ENCODE results near the gene TMEM94.
"Not testable (repeated sequence)": the region's sequence is repeated elsewhere in the genome, so short reads cannot be mapped to it uniquely, and the experiment has no call there.

TMEM94 gene

DNA sequence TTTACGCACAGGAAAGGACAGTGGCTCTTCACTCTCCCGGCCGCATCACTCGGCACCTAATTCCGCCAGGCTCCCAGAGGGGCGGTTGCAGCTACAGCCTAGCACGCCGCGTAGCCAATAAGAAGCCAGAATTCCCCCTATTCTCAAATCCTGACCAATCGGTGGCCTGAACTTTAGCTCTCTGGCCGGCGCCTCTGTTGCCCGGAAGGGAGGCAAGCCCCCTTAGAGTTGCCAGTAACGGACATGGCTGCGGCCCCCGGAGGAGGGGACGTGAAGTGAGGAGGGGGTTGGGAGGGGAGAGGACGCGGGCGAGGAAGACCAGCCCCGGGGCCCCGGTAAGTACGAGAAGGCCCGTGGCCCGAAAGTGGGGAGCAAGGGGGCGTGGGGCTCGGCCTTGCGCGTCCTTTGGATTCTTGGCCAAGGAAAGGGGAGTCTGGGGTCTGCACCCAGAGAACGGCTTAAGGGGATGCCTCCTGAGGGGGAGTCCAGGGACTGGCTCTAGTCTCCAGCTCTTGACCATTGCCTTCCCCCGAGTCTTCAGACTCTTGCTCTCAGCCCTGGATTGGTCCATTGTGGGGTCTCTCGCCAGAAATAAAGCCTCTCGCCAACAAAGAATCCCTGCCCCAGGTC lies at the start of gene TMEM94:
TSS of gene TMEM94 (plus strand) at position 219 of the 630 bp plus-strand sequence. CDS start 15,271 bp downstream, outside the sequence.
- peak; percentile 98 for DNase-seq

DNA sequence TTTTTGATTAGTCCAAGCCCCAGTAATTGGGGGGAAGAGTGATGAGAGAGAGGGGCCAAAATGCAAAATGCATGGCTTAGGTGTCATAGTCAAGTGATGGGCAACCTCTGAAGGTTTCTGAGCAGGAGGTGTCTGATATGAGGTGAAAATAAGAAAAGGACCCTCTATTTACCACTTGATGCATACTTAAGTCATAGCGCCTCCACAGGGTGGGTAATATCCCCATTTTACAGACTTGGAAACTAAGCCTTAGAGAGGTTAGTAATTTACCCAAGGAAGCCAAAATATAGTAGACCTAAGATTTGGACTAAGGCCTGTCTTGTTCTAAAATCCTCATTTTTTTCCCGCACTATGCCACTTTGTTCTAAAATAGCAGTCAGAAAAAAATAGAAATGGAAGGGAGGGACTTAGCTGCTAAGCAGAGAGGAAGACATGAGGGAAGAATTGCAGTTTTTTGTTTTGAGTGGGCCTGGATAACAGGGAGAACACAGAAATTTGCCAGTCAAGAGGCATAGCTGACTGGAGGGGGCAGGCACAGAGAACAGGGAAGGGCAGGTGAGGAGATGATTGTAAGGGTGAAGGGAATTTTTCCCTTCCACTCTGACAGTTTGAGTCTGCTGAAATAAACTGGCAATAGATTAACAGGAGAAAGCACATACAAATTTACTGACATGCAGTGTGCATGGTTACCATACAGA lies 48.6 kb upstream of the TMEM94 start:
- no peak for DNase-seq

DNA sequence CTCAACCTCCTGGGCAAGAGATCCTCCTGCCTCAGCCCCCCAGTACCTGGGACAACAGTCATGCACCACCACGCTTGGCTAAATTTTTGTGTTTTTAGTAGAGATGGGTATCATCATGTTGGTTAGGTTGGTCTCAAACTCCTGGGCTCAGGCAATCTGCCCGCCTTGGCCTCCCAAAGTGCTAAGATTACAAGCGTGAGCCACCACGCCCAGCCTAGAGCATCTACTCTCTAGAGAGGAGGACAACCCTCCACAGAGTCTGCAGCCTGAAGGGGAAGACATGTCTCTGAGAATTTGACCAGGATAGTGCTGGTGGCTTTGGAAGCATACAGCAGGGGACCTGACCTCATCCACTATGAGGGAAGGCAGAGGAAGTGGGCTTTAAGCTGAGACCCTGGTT lies 46.3 kb upstream of the TMEM94 start:
- DNase-seq = no peak

DNA sequence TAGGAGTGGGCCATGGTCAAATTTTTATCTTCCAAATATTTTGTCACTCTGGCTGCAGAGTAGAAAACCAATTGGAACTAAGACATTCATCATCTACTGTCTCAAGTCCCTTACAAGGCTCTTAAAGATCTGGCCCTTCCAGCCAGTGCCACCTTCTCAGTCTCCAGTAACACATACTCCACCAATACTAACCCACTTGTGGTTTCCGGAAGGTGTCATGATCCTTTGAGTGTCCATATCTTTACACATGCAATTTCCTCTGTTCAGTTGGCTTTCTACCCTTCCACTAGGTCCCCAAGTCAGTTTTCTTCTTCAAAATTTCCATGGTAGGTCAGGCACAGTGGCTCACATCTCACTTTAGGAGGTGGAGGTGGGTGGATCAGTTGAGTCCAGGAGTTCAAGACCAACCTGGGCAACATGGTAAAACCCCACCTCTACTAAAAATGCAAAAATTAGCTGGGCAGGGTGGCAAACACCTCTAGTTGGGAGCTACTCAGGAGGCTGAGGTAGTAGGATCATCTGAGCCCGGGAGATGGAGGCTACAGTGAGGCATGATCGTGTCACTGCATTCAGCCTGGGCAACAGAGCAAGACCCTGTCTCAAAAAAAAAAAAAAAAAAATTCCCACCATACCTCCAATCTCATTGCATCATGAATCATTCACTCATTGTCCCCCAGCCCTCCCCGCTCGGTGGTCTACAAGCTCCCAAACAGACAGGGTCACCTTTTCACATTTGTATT lies 44.9 kb upstream of the TMEM94 start:
- no peak for DNase-seq

DNA sequence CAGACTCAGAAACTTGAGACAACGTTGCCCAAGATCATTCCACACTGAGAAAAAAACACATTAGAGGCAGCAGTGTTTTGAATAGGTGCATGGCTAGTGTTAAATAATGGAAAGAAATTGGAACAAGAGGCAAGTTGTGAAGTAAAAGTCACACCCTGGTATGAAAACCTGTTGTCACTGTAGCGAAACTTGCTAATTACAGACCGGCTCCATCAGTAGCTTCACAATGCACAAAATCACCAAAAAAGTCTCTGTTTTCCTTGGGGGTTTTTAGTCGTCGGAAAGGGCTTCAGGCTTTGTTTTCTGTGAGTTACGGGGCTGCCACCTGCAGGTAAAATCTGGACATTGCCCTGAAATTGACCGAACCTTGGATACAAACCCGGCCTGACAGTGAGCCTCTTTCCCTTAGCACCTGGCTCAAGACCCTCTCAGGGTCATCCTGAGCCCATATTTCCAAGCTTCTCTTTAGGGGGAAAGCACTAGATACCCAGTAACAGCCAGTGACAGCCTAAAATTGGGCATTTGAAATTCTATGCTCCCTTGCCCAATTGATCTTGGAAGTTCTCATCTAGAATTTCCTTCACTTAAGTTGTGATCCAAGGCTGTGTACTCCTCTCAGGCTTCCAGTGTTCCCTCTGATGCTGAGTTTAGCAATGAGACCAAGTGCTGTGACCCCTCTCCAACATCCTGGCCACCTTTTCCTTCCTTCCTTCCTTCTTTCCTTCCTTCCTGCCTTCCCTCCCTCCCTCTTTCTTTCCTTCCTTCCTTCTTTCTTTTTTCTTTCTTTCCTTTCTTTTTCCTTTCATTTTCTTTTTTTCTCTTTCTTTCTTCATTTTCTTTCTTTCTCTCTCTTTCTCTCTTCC lies 43.7 kb upstream of the TMEM94 start:
- peak; percentile 74 for DNase-seq

DNA sequence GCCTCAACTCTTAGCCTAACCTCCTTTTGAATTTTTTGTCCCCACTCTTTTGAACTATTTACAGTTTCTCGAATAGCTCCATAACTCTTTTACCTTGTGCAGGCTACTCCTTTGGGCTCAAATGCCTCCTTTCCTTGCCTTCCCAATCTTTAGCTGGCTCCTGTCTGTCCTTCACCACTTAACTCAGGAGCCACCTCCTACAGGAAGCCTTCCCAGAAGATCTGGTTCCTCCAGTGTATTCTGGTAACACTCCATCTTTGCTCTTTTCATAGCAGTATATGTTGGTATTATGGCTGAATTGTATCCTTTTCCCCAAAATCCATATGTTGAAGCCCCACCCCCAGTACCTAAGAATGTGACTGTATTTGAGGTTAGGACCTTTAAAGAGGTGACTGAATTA lies 41.9 kb upstream of the TMEM94 start:
- no peak for DNase-seq

DNA sequence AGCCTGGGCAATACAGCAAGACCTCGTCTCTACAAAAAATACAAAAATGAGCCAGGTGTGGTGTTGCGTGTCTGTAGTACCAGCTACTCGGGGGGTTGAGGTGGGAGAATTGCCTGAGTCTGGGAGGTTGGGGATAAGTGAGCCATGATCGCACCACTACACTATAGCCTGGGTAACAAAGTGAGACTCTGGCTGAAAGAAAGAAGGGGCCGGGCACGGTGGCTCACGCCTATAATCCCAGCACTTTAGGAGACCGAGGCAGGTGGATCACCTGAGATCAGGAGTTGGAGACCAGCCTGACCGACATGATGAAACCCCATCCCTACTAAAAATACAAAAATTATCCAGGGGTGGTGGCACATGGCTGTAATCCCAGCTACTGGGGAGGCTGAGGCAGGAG lies 40.4 kb upstream of the TMEM94 start:
- DNase-seq = no peak

DNA sequence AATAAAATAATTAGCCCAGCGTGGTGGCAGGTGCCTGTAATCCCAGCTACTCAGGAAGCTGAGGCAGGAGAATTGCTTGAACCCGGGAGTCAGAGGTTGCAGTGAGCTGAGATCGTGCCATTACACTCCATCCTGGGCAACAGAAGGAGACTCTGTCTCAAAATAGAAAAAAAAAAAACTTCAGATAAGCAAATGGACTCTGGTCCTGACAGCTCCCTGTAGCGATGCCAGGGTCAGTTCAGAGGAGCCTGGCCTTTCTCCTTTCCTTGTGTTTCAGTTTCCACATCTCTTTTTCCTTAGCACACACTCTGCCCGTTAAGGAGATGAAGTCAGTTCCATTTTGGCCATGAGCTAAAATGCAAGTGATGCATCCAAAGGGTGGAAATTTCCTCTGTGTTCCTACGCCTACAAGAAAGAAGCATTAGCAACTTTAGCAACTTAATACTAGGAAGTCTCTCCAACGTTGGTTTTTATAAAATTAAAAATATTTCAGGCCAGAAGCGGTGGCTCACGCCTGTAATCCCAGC lies 39.3 kb upstream of the TMEM94 start:
- DNase-seq = no peak

DNA sequence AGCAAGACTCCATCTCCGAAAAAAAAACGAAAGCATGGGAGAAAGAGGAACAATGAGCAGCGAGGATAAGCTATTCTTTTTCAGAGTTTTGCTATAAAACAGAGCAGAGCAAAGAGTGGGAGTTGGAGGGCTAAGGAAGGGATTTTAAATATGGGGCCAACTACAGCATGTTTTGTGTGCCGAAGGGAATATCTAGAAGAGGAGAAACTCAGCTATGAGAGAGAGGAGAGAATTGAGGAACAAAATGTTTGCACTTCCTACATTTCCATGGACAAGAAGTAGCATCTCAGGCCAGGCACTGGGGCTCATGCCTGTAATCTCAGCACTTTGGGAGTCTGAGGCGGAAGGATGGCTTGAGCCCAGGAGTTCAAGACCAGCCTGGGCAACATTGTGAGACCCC lies 37.9 kb upstream of the TMEM94 start:
- DNase-seq = no peak

DNA sequence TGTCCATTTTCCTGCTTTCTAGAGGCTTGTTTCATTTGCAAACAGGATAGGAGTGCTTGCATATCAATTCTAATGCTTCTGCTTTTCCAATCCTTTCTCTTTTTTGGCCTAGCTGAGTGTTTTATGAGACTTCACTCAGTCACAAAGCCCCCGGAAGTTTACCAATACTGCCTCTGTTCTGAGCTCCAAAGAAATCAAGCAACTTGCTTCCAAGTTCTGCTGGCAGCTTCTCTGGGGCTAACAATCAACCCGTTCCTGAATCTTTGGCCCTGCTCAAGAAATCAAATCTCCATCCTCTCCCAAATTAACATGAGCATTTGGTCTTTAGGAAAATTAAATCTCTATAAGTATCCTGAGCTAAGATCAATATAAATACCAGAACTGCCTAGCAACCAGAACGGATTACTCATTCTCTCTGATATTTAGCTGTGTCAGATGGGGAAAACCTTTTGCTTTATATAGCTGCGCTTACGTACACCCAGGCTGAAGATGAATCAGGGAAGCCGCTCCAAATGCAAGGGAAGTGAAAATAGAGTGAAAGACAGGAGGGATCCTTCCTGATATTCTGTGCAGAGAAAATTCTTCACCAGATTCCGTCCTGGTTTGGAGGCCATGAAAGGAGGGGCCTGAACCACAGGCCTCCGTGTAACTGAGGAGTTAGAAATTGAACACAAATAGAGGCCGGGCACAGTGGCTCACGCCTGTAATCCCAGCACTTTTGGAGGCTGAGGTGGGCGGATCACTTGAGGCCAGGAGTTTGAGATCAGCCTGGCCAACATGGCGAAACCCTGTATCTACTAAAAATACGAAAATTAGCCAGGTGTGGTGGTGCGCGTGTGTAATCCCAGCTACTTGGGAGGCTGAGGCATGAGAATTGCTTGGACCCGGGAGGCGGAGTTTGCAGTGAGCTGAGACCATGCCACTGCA lies 27.6 kb upstream of the TMEM94 start:
- DNase-seq = no peak

DNA sequence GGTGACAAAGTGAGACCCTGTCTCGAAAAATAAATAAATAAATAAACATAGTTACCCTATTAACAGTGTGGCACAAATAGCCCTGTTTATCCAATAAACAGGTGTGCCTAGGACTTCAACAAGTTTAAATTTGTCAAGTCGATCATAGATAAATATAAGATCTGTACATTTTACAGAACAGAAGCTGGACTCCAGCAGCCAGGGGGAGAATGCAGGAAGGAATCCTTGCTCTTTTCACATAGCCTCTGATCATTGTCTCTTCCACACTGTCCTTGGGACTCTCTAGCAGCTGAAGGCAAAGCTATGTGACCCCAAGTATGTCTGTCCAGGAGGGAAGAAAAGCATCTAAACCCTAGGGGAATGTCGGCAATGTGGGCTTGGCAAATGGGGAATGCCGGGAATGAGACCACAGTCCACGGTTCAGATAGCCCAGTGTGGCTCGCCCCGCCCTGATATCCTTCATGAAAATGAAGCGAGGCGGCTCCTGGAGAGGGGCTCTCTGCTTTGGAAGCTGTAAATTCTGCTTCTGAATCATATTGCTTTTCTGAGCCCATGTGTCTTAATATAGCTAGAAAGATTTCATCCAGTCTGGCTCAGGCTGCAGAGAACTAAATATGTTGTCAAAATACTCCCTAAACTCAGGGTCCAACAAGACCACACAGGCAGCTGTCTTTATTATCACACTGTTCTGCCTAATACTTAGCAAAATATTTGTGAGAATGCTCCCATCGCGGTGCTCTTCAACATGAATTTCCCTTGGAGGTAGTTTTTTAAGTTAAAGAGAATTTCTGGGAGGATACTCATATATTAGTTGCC lies 26.1 kb upstream of the TMEM94 start:
- no peak for DNase-seq

DNA sequence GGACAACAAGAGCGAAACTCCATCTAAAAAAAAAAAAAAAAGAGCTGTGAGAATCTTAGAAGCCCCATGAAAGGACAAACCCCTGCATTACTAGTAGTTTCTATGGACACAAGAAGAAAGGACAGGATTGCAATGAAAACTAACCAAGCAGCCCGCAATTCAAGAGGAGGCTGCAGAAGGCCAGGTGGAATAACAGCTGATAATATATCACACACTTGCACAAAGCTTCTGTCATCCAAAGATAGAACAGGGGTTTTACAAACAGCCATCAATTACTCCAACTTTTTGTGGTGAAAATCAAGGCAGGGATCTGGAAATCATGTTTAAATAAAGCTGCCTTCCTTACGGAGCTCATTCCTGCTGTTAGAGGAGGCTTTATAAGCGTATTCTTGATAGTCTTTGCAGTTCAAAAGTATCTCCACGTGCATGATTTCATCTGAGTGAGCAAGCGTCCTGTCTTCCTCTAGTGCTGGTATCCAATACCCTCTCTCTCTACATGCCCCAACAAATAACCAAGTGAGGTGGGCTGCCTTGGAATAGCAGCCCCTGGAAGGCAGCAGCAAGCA lies 23.1 kb upstream of the TMEM94 start:
- no peak for DNase-seq

DNA sequence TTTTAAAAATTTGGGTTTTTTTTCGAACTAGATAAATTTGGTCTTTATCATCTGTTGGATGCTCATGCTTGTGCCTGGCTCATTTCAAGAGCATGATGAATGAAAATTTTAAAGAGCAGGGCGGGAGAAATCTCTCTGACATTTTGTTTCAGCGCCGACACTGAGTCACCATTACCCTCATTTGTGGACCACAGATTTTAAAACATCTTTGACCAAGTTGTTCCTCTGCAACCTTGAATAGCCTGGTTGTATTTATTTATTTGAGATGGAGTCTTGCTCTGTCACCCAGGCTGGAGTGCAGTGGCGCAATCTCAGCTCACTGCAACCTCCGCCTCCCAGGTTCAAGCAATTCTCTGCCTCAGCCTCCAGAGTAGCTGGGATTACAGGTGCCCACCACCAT lies 22.0 kb upstream of the TMEM94 start:
- not testable (repeated sequence) for DNase-seq

DNA sequence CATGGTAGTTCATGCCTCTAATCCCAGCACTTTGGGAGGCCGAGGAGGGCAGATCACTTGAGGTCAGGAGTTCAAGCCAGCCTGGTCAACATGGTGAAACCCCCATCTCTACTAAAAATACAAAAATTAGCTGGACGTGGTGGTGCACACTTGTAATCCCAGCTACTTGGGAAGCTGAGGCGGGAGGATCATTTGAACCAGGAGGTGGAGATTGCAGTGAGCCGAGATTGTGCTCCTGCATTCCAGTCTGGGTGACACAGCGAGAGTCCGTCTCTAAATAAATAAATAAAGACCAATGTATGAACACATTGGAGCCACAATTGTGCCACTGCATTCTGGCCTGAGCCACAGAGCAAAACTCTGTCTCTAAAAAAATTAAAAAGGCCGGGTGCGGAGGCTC lies 19.0 kb upstream of the TMEM94 start:
- DNase-seq = not testable (repeated sequence)

DNA sequence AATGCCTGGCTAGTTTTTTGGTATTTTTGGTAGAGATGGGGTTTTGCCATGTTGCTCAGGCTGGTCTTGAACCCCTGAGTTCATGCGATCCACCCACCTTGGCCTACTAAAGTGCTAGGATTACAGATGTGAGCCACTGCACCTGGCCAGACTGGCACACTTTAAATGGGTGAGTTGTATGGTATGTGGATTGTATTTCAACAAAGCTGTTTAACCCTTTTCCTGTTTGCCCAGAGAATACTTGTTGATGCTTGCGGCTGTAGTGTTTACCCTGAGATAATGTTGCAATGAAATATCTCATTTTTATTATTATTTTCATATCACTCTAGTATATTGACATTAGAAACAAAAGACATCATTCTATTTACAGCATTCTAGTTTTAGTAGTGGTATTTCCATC lies 17.1 kb upstream of the TMEM94 start:
- DNase-seq = no peak

DNA sequence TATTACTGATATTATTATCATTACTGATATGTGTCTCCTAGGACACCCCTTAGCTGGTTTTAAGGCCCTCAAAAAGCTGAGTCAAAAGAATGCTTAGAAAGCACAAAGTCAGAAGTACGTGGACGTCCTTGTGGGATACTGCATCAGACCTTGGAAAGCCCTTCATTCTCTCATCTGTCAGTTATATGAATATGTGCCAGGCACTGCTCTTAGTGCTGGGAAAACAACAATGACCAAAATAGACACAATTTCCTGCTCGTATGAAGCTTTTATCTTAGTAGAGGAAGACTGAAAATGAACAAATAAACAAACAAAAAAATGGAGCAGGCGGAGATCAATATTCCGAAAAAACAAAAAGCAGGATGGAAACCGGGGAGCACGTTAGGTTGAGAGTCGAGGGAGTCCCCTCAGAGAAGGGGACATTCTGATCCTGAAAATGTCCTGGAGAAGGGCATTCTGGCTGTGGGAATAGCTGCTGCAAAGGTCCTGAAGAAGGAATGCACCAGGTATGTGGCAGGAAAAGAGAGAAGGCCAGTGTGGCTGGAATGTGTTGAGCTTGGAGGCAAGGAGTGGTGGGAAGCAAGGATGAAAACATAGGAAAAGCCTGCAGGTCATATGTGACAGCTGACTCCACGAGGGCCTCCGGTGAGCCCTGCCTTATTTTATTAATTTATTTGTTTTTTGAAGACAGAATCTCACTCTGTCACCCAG lies 15.5 kb upstream of the TMEM94 start:
- DNase-seq = no peak

DNA sequence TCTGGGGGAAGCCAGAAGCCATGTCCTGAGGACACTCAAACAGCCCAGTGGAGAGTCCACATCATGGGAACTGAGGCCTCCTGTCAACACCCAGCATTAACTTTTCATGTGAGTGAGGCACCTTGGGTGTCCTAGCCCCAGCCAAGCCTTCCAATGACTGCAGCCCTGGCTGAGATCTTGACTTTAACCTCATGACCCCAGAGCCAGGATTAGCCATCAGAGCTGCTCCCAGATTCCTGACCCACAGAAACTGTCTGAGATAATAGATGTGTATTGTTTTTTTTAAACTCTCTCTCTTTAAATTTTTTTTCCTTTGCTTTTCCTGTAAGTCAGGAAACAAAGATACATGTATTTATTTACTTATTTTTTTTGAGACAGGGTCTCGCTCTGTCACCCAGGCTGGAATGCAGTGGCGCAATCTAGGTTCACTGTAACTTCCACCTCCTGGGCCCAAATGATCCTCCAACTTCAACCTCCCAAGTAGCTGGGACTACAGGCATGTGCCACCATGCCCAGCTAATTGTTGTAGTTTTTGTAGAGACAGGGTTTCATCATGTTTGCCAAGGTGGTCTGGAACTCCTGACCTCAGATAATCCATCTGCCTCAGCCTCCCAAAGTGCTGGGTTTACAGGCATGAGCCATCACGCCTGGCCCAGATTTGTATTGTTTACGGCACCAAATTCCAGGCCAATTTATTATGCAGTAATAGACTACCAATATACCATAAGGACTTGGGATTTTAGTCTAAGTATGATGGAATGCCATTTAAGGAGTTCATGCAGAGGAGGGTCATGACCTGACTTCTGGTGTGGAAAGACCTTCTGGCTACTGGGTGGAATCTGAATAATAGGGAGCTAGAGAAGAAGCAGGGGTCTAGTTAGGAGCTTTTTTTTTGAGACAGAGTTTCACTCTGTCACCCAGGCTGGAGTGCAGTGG lies 14.0 kb upstream of the TMEM94 start:
- no peak for DNase-seq

DNA sequence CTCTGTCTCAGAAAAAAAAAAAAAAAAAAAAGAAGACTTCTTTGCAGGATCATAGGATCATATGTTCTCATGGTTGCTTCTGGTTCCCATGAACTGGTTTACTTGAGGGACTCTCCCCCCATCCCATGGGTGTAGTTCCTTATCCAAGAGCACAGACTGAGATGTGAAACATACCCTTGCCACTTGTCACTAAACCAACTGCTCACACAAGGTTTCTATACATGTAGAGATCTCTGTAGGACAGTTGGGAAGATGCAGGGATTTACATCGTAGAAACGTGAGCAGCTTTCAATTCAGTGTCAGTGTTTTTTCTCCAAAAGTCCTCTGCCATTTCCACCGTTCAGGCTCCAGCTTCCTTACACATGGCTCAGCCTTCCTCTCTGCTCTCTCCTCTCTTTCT lies 11.1 kb upstream of the TMEM94 start:
- DNase-seq = no peak

DNA sequence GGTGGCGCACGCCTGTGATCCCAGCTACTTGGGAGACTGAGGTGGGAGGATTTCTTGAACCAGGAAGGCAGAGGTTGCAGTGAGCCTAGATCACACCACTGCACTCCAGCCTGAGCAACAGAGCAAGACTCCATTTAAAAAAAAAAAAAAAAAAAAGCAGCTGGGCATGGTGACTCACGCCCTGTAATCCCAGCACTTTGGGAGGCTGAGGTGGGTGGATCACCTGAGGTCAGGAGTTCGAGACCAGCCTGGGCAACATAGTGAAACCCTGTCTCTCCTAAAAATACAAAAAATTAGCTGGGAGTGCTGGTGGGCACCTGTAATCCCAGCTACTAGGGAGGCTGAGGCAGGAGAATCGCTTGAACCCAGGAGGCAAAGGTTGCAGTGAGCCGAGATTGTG lies 10.5 kb upstream of the TMEM94 start:
- not testable (repeated sequence) for DNase-seq

Data from NCI-H146 (cell line).